Endometrial microvascular endothelial cells (primary cell): Measurements from ENCODE around the gene MINAR2. TPM values are rescaled to one million over a fixed set of nuclear protein-coding genes. Genes with fewer than 3 reads are reported as not detected.

ENCODE experiments used
- in situ Hi-C: cut with HindIII; loops from 2 replicates; pipeline ENCODE4 v1.10.0; 2017; ENCODE audit warnings: low sequenced_read_pairs, low pct_unique_long_range_greater_than_20kb; ENCODE audit errors: inconsistent ontology term
- total RNA-seq: library from RNA; depleted of rRNA; stranded (reverse); fragments of >200 nt; gene quantifications from one replicate; pipeline ENCODE4 v1.2.3, GENCODE V29; 2015; ENCODE audit errors: inconsistent ontology term

The MINAR2 gene
- total RNA-seq, 1 donor from 2014 or later, result not detected

- in situ Hi-C loops, result no loop called here
Measured at GRCh38 chr5:129770024-129770820, 22.3 kb downstream of the MINAR2 start.

DNA sequence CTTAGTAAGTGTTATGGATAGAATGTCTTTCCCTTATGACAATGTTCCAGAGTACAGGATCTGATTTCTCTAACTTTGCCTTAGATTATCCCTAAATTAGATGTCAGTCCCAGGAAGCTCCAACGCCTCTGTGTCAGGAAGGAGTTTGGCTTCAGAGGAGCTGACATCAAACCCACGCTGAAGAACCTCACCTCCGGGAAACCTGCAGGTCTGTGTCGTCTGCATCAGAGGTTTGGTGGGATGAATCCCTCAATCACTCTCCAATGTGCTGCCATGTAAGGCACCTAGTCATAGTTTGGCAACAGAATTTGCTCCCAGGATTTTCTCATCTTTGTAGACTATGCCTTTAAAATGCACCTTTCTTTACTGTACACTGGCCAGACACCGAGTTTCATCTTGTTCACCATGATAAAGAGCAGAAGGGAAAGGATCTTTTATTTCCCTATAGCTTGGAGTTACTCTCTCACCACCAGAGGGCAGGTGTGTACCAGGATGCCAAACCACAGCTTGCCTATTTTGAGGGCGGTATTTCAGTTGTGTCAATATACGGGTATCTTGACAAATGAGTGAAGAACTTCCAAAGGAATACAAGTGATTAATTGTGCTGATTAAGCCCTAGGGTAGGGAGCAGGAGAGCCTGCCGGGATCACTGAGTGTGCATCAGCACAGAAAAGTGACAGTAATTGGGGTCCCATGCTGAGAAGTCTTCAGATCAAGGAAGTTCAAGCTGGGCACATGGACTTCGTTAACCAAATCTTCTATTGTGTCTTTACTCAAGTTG is 23.4 kb downstream of the MINAR2 start:
- in situ Hi-C loops, result no loop called here

GRCh38 chr5:129773376-129773775 is 25.5 kb downstream of the MINAR2 start:
- in situ Hi-C loops, result no loop called here

DNA sequence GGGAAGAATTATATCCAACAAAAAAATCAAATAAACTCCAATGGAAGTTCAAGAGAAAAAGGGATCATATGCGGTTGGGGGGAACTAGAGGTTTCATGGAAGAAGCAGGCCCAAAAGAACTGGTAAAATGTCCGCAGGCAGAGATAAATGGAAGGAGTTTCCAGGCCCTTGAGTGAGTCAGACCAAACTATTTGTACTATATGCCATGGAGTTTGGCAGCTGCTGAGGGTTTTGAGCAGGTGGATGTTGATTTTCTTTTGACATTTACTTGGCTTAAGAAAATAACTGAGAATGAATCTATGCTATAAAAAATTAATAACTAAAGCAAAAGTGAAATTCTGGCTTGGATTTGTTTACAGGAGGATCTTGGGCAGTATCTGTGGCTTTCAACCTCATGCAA is 33.7 kb downstream of the MINAR2 start:
- in situ Hi-C loops, result no loop called here

- in situ Hi-C loops, result no loop called here
Measured at GRCh38 chr5:129803403-129803802, 55.5 kb downstream of the MINAR2 start.

- in situ Hi-C loops, result no loop called here
Measured at GRCh38 chr5:129804705-129805104, 56.8 kb downstream of the MINAR2 start.

GRCh38 chr5:129807162-129807814 is 59.4 kb downstream of the MINAR2 start:
- in situ Hi-C loops, result no loop called here

Other genes starting within 250 kb of the MINAR2 start
- 2.1 TPM for gene CHSY3, start 156.4 kb downstream of the MINAR2 start, total RNA-seq